HG03457 (cell line): ENCODE data around the gene KPNA1.
"Not testable (repeated sequence)": the region's sequence is repeated elsewhere in the genome, so short reads cannot be mapped to it uniquely, and the experiment has no call there.

Experiments
- ATAC-seq: cut with Tn5 transposase; IDR thresholded peaks from one replicate; pipeline ENCODE4 v1.9.1; 2021; ENCODE audit warnings: moderate number of reproducible peaks; ENCODE audit not compliant: unreplicated experiment

KPNA1 gene

GRCh38 chr3:122520861-122521260 is 6.1 kb upstream of the KPNA1 start:
- ATAC-seq = no peak

- no peak for ATAC-seq
Observed at GRCh38 chr3:122519693-122520092, 5.0 kb upstream of the KPNA1 start.

GRCh38 chr3:122516846-122517360 is 2.2 kb upstream of the KPNA1 start:
- no peak for ATAC-seq

GRCh38 chr3:122515870-122516269 is 1.1 kb upstream of the KPNA1 start:
- no peak for ATAC-seq

- no peak for ATAC-seq
Observed at GRCh38 chr3:122515020-122515468, 305 bp upstream of the KPNA1 start.

GRCh38 chr3:122513386-122514122 is 1.2 kb downstream of the KPNA1 start:
- ATAC-seq = no peak

- no peak for ATAC-seq
Observed at GRCh38 chr3:122512284-122512683, 2.5 kb downstream of the KPNA1 start.

- no peak for ATAC-seq
Observed at GRCh38 chr3:122510878-122511535, 3.7 kb downstream of the KPNA1 start.

- ATAC-seq = not testable (repeated sequence)
Observed at GRCh38 chr3:122508944-122509343, 5.8 kb downstream of the KPNA1 start.

GRCh38 chr3:122508135-122508914 is 6.4 kb downstream of the KPNA1 start:
- ATAC-seq = no peak

- ATAC-seq = no peak
Observed at GRCh38 chr3:122506450-122506849, 8.3 kb downstream of the KPNA1 start.

- no peak for ATAC-seq
Observed at GRCh38 chr3:122505676-122506075, 9.1 kb downstream of the KPNA1 start.

- no peak for ATAC-seq
Observed at GRCh38 chr3:122502941-122503340, 11.8 kb downstream of the KPNA1 start.

GRCh38 chr3:122502139-122502538 is 12.6 kb downstream of the KPNA1 start:
- no peak for ATAC-seq

GRCh38 chr3:122500964-122501363 is 13.8 kb downstream of the KPNA1 start:
- ATAC-seq = not testable (repeated sequence)

GRCh38 chr3:122498152-122498551 is 16.6 kb downstream of the KPNA1 start:
- ATAC-seq = no peak

- ATAC-seq = peak; percentile 87
Observed at GRCh38 chr3:122497425-122497824, 17.3 kb downstream of the KPNA1 start.

GRCh38 chr3:122496508-122496907 is 18.2 kb downstream of the KPNA1 start:
- no peak for ATAC-seq

GRCh38 chr3:122493296-122493695 is 21.4 kb downstream of the KPNA1 start:
- ATAC-seq = no peak

- ATAC-seq = no peak
Observed at GRCh38 chr3:122488262-122488973, 26.3 kb downstream of the KPNA1 start.

GRCh38 chr3:122484985-122485384 is 29.8 kb downstream of the KPNA1 start:
- no peak for ATAC-seq
